Activated naive CD8-positive, alpha-beta T cell treated with anti-CD3 and anti-CD28 coated beads, Interleukin-2, amount 50 U/mL, for 24 hours (primary cell): ENCODE results near the gene SLC5A10.
"Not testable (repeated sequence)": the region's sequence is repeated elsewhere in the genome, so short reads cannot be mapped to it uniquely, and the experiment has no call there.

Experiments
- ATAC-seq: fragments of 150-1000 bp; cut with Tn5 transposase; one replicate; pipeline ENCODE4 v1.10.0; 2021
- DNase-seq: peaks from one replicate; pipeline ENCODE4 v3.0.0; 2021
- H3K27ac Mint-ChIP-seq: one replicate; pipeline ENCODE4 v1.8.0; 2021; ENCODE audit warnings: mild to moderate bottlenecking, mixed read lengths
- H3K27me3 Mint-ChIP-seq: one replicate; pipeline ENCODE4 v1.8.0; 2021; ENCODE audit warnings: mixed read lengths
- H3K36me3 Mint-ChIP-seq: one replicate; pipeline ENCODE4 v1.8.0; 2021; ENCODE audit warnings: low read depth, mixed read lengths
- H3K4me1 Mint-ChIP-seq: one replicate; pipeline ENCODE4 v1.8.0; 2021; ENCODE audit warnings: mixed read lengths
- H3K4me3 Mint-ChIP-seq: one replicate; pipeline ENCODE4 v1.8.0; 2021; ENCODE audit warnings: mild to moderate bottlenecking, moderate library complexity, mixed read lengths
- H3K9me3 Mint-ChIP-seq: one replicate; pipeline ENCODE4 v1.8.0; 2021; ENCODE audit warnings: mixed read lengths

The SLC5A10 gene

GRCh38 chr17:18951941-18952842 lies at the start of gene SLC5A10:
SLC5A10 (plus strand) TSS chr17:18952165; CDS start chr17:18952206, 41 bp downstream.
- Mint-ChIP-seq H3K36me3 (no peaks in the 10 kb centered on the region), H3K27me3 (no peaks in the 10 kb centered on the region), H3K27ac (no peak within 1 kb of the TSS), H3K9me3 (no peaks in the 10 kb centered on the region), H3K4me1 (peaks cover 24% of the 10 kb centered on the region), H3K4me3 (no peak within 1 kb of the TSS)
- ATAC-seq (no peak), DNase-seq (no peak)

- DNase-seq (no peak), ATAC-seq (no peak)
- Mint-ChIP-seq H3K4me3 (no peak overlapping the region), H3K27me3 (peaks cover 2% of the 10 kb centered on the region), H3K9me3 (no peaks in the 10 kb centered on the region), H3K4me1 (peaks cover 34% of the 10 kb centered on the region), H3K36me3 (peaks cover 49% of the 10 kb centered on the region), H3K27ac (no peak overlapping the region)
Observed at GRCh38 chr17:18904482-18904881, 47.5 kb upstream of the SLC5A10 start.

- Mint-ChIP-seq H3K4me1 (peaks cover 29% of the 10 kb centered on the region), H3K9me3 (no peaks in the 10 kb centered on the region), H3K36me3 (peaks cover 46% of the 10 kb centered on the region), H3K27ac (no peak overlapping the region), H3K4me3 (no peak overlapping the region), H3K27me3 (peaks cover 2% of the 10 kb centered on the region)
- no peak for ATAC-seq
- no peak for DNase-seq
Observed at GRCh38 chr17:18905226-18905625, 46.7 kb upstream of the SLC5A10 start.

- Mint-ChIP-seq H3K4me1 (no peaks in the 10 kb centered on the region), H3K36me3 (peaks cover 39% of the 10 kb centered on the region), H3K27me3 (no peaks in the 10 kb centered on the region), H3K9me3 (no peaks in the 10 kb centered on the region), H3K27ac (no peak overlapping the region), H3K4me3 (no peak overlapping the region)
- DNase-seq (no peak), ATAC-seq (no peak)
Observed at GRCh38 chr17:18910326-18910725, 41.6 kb upstream of the SLC5A10 start.

- H3K27me3 Mint-ChIP-seq, result no peaks in the 10 kb centered on the region
- H3K27ac Mint-ChIP-seq, result no peak overlapping the region
- H3K36me3 Mint-ChIP-seq, result peaks cover 40% of the 10 kb centered on the region
- DNase-seq (no peak), ATAC-seq (no peak)
- no peaks in the 10 kb centered on the region for H3K9me3 Mint-ChIP-seq
- no peak overlapping the region for H3K4me3 Mint-ChIP-seq
- no peaks in the 10 kb centered on the region for H3K4me1 Mint-ChIP-seq
Observed at GRCh38 chr17:18910881-18911280, 41.1 kb upstream of the SLC5A10 start.

GRCh38 chr17:18916816-18917500 lies 35.0 kb upstream of the SLC5A10 start:
- Mint-ChIP-seq H3K4me3 (no peak overlapping the region), H3K36me3 (peaks cover 38% of the 10 kb centered on the region), H3K27me3 (no peaks in the 10 kb centered on the region), H3K4me1 (peaks cover 42% of the 10 kb centered on the region), H3K27ac (no peak overlapping the region), H3K9me3 (no peaks in the 10 kb centered on the region)
- ATAC-seq (peak; percentile 45), DNase-seq (no peak)

- ATAC-seq, result no peak
- peaks cover 35% of the 10 kb centered on the region for H3K36me3 Mint-ChIP-seq
Observed at GRCh38 chr17:18917506-18918032, 34.4 kb upstream of the SLC5A10 start.

GRCh38 chr17:18919963-18920362 lies 32.0 kb upstream of the SLC5A10 start:
- no peaks in the 10 kb centered on the region for H3K27me3 Mint-ChIP-seq
- H3K36me3 Mint-ChIP-seq, result peaks cover 34% of the 10 kb centered on the region
- H3K27ac Mint-ChIP-seq, result peak overlapping the region; percentile 41
- ATAC-seq, result no peak
- no peaks in the 10 kb centered on the region for H3K9me3 Mint-ChIP-seq
- peaks cover 55% of the 10 kb centered on the region for H3K4me1 Mint-ChIP-seq
- DNase-seq, result no peak
- H3K4me3 Mint-ChIP-seq, result no peak overlapping the region

More at GRCh38 chr17:18917506-18918032, 34.4 kb upstream of the SLC5A10 start:
- Mint-ChIP-seq H3K27me3 (no peaks in the 10 kb centered on the region), H3K4me3 (no peak overlapping the region), H3K4me1 (peaks cover 47% of the 10 kb centered on the region), H3K9me3 (no peaks in the 10 kb centered on the region), H3K27ac (no peak overlapping the region)
- no peak for DNase-seq

- Mint-ChIP-seq H3K36me3 (peaks cover 33% of the 10 kb centered on the region), H3K27me3 (no peaks in the 10 kb centered on the region), H3K4me3 (peak overlapping the region; percentile 1), H3K27ac (peak overlapping the region; percentile 77), H3K4me1 (peaks cover 61% of the 10 kb centered on the region), H3K9me3 (no peaks in the 10 kb centered on the region)
- DNase-seq (no peak), ATAC-seq (no peak)
Observed at GRCh38 chr17:18920911-18921441, 31.0 kb upstream of the SLC5A10 start.

GRCh38 chr17:18921485-18921884 lies 30.5 kb upstream of the SLC5A10 start:
- H3K4me1 Mint-ChIP-seq, result peaks cover 64% of the 10 kb centered on the region
- no peaks in the 10 kb centered on the region for H3K27me3 Mint-ChIP-seq
- peak overlapping the region; percentile 39 for H3K4me3 Mint-ChIP-seq
- H3K9me3 Mint-ChIP-seq, result no peaks in the 10 kb centered on the region
- ATAC-seq, result no peak
- peaks cover 35% of the 10 kb centered on the region for H3K36me3 Mint-ChIP-seq
- H3K27ac Mint-ChIP-seq, result peak overlapping the region; percentile 77
- DNase-seq, result no peak

GRCh38 chr17:18921912-18922451 lies 30.0 kb upstream of the SLC5A10 start:
- DNase-seq (peak; percentile 24), ATAC-seq (peak; percentile 79)
- no peaks in the 10 kb centered on the region for H3K9me3 Mint-ChIP-seq
- H3K4me1 Mint-ChIP-seq, result peaks cover 63% of the 10 kb centered on the region
- H3K4me3 Mint-ChIP-seq, result peak overlapping the region; percentile 39
- peaks cover 33% of the 10 kb centered on the region for H3K36me3 Mint-ChIP-seq
- no peaks in the 10 kb centered on the region for H3K27me3 Mint-ChIP-seq
- peak overlapping the region; percentile 77 for H3K27ac Mint-ChIP-seq

- Mint-ChIP-seq H3K4me1 (peaks cover 59% of the 10 kb centered on the region), H3K27ac (peak overlapping the region; percentile 77), H3K36me3 (peaks cover 28% of the 10 kb centered on the region)
- H3K27me3 Mint-ChIP-seq, H3K4me3 Mint-ChIP-seq, H3K9me3 Mint-ChIP-seq, ATAC-seq, DNase-seq: not testable (repeated sequence)
Observed at GRCh38 chr17:18922596-18922995, 29.4 kb upstream of the SLC5A10 start.

GRCh38 chr17:18925187-18925586 lies 26.8 kb upstream of the SLC5A10 start:
- ATAC-seq (no peak), DNase-seq (no peak)
- Mint-ChIP-seq H3K4me3 (no peak overlapping the region), H3K4me1 (peaks cover 40% of the 10 kb centered on the region), H3K36me3 (peaks cover 34% of the 10 kb centered on the region), H3K27ac (no peak overlapping the region), H3K27me3 (no peaks in the 10 kb centered on the region), H3K9me3 (no peaks in the 10 kb centered on the region)

- Mint-ChIP-seq H3K36me3 (peaks cover 37% of the 10 kb centered on the region), H3K9me3 (no peaks in the 10 kb centered on the region), H3K27ac (no peak overlapping the region), H3K4me1 (peaks cover 25% of the 10 kb centered on the region), H3K27me3 (no peaks in the 10 kb centered on the region), H3K4me3 (no peak overlapping the region)
- DNase-seq (no peak), ATAC-seq (no peak)
Observed at GRCh38 chr17:18928628-18929125, 23.3 kb upstream of the SLC5A10 start.
